HEK293 (cell line): ENCODE data around the gene ALOX15B.

Experiments
- CTCF ChIA-PET: fragments of 350-600 bp; formaldehyde crosslinking; extraction: SDS; loops from one replicate; lab custom pipeline; 2021; ENCODE audit warnings: antibody characterized with exemption; lab: Yijun Ruan, JAX
- POLR2A ChIA-PET: fragments of 300-600 bp; formaldehyde crosslinking; extraction: SDS; loops from one replicate; lab custom pipeline; 2020; ENCODE audit warnings: antibody characterized with exemption, inconsistent platforms; lab: Yijun Ruan, JAX
- H3K27ac ChIP-seq: fragments of 200-500 bp; sonication (Bioruptor generic); 2 replicates; pipeline ENCODE4 v1.5.1; 2014; ENCODE audit warnings: low read depth, low read length, control low read depth, inconsistent platforms; ENCODE audit errors: extremely low read depth
- H3K36me3 ChIP-seq, 2 experiments: fragments of 200-500 bp in 1 of 2; sonication (Bioruptor generic) in 1 of 2; 1 replicate in 1 of 2; 2 replicates in 1 of 2; pipeline ENCODE4 v1.5.1; 2014 to 2017; ENCODE audit warnings: inconsistent platforms in 2 of 2, low read length in 2 of 2; ENCODE audit not compliant: control insufficient read depth in 2 of 2, insufficient read depth in 1 of 2
- H3K4me1 ChIP-seq: fragments of 200-500 bp; sonication (Bioruptor generic); 2 replicates; pipeline ENCODE4 v1.5.1; 2014; ENCODE audit warnings: mild to moderate bottlenecking, low read length, inconsistent platforms; ENCODE audit not compliant: control insufficient read depth, insufficient read depth
- H3K4me3 ChIP-seq: 2 replicates; pipeline ENCODE4 v1.5.1; 2011; ENCODE audit warnings: low read depth, mild to moderate bottlenecking, control low read depth, low read length, moderate library complexity
- H3K9me3 ChIP-seq: fragments of 200-500 bp; sonication (Bioruptor generic); 2 replicates; pipeline ENCODE4 v1.5.1; 2014; ENCODE audit warnings: low read depth, low read length, inconsistent platforms; ENCODE audit not compliant: control insufficient read depth, insufficient read depth
- ELK4 ChIP-seq: IDR thresholded peaks from 2 replicates; pipeline ENCODE4 v1.6.1; 2011; ENCODE audit warnings: mild to moderate bottlenecking, low read depth, low read length, borderline replicate concordance
- INSM2 ChIP-seq: fragments of 450-650 bp; formaldehyde crosslinking; IDR thresholded peaks from 2 replicates; pipeline ENCODE4 v1.5.1; 2016; ENCODE audit warnings: missing biosample characterization, missing genetic modification characterization
- KLF10 ChIP-seq: fragments of 450-650 bp; IDR thresholded peaks from 2 replicates; pipeline ENCODE4 v1.5.1; 2018; ENCODE audit warnings: missing biosample characterization, mild to moderate bottlenecking, missing genetic modification characterization
- KLF8 ChIP-seq: fragments of 450-650 bp; formaldehyde crosslinking; IDR thresholded peaks from 2 replicates; pipeline ENCODE4 v1.5.1; 2016; ENCODE audit warnings: missing biosample characterization, missing genetic modification characterization
- KLF9 ChIP-seq: fragments of 450-650 bp; formaldehyde crosslinking; IDR thresholded peaks from 2 replicates; pipeline ENCODE4 v1.5.1; 2016; ENCODE audit warnings: missing biosample characterization, missing genetic modification characterization, low read depth
- PRDM1 ChIP-seq: fragments of 450-650 bp; formaldehyde crosslinking; IDR thresholded peaks from 2 replicates; pipeline ENCODE4; 2016; ENCODE audit warnings: missing biosample characterization, missing genetic modification characterization
- YY2 ChIP-seq: fragments of 450-650 bp; formaldehyde crosslinking; IDR thresholded peaks from 2 replicates; pipeline ENCODE4 v1.5.1; 2016; ENCODE audit warnings: missing biosample characterization, missing genetic modification characterization
- ZBTB17 ChIP-seq: fragments of 450-650 bp; formaldehyde crosslinking; IDR thresholded peaks from 2 replicates; pipeline ENCODE4 v1.5.1; 2016; ENCODE audit warnings: missing biosample characterization, missing genetic modification characterization
- ZNF266 ChIP-seq: fragments of 450-650 bp; formaldehyde crosslinking; IDR thresholded peaks from 2 replicates; pipeline ENCODE4 v1.5.1; 2016; ENCODE audit warnings: missing biosample characterization, missing genetic modification characterization, low read depth
- ZNF610 ChIP-seq: fragments of 450-650 bp; formaldehyde crosslinking; IDR thresholded peaks from 2 replicates; pipeline ENCODE4 v1.5.1; 2016; ENCODE audit warnings: missing biosample characterization, missing genetic modification characterization, borderline replicate concordance
- ZNF654 ChIP-seq: fragments of 450-650 bp; formaldehyde crosslinking; IDR thresholded peaks from 2 replicates; pipeline ENCODE4 v1.5.1; 2016; ENCODE audit warnings: low read depth, missing biosample characterization, missing genetic modification characterization
- ZNF660 ChIP-seq: fragments of 450-650 bp; IDR thresholded peaks from 2 replicates; pipeline ENCODE4 v1.5.1; 2018; ENCODE audit warnings: missing biosample characterization, mild to moderate bottlenecking, missing genetic modification characterization
- TF ChIP-seq, protein P1 (sequence below): fragments of 450-650 bp; IDR thresholded peaks from 2 replicates; pipeline ENCODE4 v1.5.1; 2018; ENCODE audit warnings: missing biosample characterization, mild to moderate bottlenecking, missing genetic modification characterization
- TF ChIP-seq, protein P2 (sequence below): fragments of 450-650 bp; formaldehyde crosslinking; IDR thresholded peaks from 2 replicates; pipeline ENCODE4 v1.5.1; 2017; ENCODE audit warnings: missing biosample characterization, mild to moderate bottlenecking, missing genetic modification characterization, moderate library complexity
- TF ChIP-seq, protein P3 (sequence below): fragments of 450-650 bp; formaldehyde crosslinking; IDR thresholded peaks from 2 replicates; pipeline ENCODE4 v1.5.1; 2016; ENCODE audit warnings: missing biosample characterization, missing genetic modification characterization
- TF ChIP-seq, protein P4 (sequence below): fragments of 450-650 bp; formaldehyde crosslinking; IDR thresholded peaks from 2 replicates; pipeline ENCODE4 v1.5.1; 2017; ENCODE audit warnings: missing biosample characterization, missing genetic modification characterization

Gene ALOX15B

GRCh38 chr17:8059131-8059530 is 20.3 kb downstream of the ALOX15B start:
- Histone ChIP-seq H3K36me3 (no peaks in the 10 kb centered on the region), H3K27ac (no peak overlapping the region), H3K4me3 (no peak overlapping the region), H3K4me1 (peaks cover 15% of the 10 kb centered on the region), H3K9me3 (no peaks in the 10 kb centered on the region)
- POLR2A ChIA-PET = interaction anchor here (1.5 kb wide), 1 partner anchor 151 kb away, joined by 4 read pairs; the partner anchor contains the start of gene AURKB
- CTCF ChIA-PET = interaction anchor here (0.6 to 7.9 kb wide), 32 partner anchors 11 to 836 kb away, joined by 3 to 214 read pairs (median 4); partner anchors contain the start of genes ALOXE3 and AURKB
- TF ChIP-seq, protein P1, sequence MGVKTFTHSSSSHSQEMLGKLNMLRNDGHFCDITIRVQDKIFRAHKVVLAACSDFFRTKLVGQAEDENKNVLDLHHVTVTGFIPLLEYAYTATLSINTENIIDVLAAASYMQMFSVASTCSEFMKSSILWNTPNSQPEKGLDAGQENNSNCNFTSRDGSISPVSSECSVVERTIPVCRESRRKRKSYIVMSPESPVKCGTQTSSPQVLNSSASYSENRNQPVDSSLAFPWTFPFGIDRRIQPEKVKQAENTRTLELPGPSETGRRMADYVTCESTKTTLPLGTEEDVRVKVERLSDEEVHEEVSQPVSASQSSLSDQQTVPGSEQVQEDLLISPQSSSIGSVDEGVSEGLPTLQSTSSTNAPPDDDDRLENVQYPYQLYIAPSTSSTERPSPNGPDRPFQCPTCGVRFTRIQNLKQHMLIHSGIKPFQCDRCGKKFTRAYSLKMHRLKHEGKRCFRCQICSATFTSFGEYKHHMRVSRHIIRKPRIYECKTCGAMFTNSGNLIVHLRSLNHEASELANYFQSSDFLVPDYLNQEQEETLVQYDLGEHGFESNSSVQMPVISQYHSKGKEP = no peak
- TF ChIP-seq, protein P2, sequence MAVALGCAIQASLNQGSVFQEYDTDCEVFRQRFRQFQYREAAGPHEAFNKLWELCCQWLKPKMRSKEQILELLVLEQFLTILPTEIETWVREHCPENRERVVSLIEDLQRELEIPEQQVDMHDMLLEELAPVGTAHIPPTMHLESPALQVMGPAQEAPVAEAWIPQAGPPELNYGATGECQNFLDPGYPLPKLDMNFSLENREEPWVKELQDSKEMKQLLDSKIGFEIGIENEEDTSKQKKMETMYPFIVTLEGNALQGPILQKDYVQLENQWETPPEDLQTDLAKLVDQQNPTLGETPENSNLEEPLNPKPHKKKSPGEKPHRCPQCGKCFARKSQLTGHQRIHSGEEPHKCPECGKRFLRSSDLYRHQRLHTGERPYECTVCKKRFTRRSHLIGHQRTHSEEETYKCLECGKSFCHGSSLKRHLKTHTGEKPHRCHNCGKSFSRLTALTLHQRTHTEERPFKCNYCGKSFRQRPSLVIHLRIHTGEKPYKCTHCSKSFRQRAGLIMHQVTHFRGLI (tag by site-specific recombination) = peak; percentile 52; the same call in 1 of the 2 replicates

DNA sequence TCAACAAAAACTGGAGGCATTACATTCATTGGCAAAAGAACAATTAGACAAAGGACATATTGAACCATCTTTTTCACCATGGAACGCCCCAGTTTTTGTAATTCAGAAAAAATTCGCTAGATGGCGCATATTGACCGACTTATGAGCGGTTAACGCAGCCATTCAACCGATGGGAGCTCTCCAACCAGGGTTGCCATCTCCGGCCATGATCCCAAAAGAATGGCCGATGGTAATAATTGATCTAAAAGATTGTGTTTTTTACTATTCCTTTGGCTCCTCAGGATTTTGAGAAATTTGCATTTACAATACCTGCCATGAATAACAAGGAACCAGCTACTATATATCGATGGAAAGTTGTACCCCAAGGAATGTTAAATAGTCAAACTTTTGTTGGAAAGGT is 21.4 kb downstream of the ALOX15B start:
- POLR2A ChIA-PET = interaction anchor here (0.5 to 2.3 kb wide), 6 partner anchors 13 to 235 kb away, joined by 3 to 8 read pairs (median 4); partner anchors contain the start of genes AURKB and SLC25A35
- peaks cover 15% of the 10 kb centered on the region for H3K4me1 ChIP-seq
- H3K36me3 ChIP-seq = no peaks in the 10 kb centered on the region
- no peak overlapping the region for H3K4me3 ChIP-seq
- CTCF ChIA-PET = interaction anchor here (0.5 to 7.9 kb wide), 60 partner anchors 8 to 1458 kb away, joined by 3 to 214 read pairs (median 4); partner anchors contain the start of genes ALOX12B, ALOXE3, CTC1 and PER1
- no peaks in the 10 kb centered on the region for H3K9me3 ChIP-seq
- H3K27ac ChIP-seq = no peak overlapping the region
- TF ChIP-seq INSM2 (tag by site-specific recombination) = no peak
- TF ChIP-seq ELK4 = no peak
- no peak for TF ChIP-seq ZNF610 (tag by site-specific recombination)
- TF ChIP-seq YY2 (tag by site-specific recombination) = peak; percentile 67
- TF ChIP-seq, protein P3, sequence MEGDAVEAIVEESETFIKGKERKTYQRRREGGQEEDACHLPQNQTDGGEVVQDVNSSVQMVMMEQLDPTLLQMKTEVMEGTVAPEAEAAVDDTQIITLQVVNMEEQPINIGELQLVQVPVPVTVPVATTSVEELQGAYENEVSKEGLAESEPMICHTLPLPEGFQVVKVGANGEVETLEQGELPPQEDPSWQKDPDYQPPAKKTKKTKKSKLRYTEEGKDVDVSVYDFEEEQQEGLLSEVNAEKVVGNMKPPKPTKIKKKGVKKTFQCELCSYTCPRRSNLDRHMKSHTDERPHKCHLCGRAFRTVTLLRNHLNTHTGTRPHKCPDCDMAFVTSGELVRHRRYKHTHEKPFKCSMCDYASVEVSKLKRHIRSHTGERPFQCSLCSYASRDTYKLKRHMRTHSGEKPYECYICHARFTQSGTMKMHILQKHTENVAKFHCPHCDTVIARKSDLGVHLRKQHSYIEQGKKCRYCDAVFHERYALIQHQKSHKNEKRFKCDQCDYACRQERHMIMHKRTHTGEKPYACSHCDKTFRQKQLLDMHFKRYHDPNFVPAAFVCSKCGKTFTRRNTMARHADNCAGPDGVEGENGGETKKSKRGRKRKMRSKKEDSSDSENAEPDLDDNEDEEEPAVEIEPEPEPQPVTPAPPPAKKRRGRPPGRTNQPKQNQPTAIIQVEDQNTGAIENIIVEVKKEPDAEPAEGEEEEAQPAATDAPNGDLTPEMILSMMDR (tag by site-specific recombination) = 0 out of 2 replicates have a peak, but pooled peaks have one; percentile 30
- TF ChIP-seq, protein P4, sequence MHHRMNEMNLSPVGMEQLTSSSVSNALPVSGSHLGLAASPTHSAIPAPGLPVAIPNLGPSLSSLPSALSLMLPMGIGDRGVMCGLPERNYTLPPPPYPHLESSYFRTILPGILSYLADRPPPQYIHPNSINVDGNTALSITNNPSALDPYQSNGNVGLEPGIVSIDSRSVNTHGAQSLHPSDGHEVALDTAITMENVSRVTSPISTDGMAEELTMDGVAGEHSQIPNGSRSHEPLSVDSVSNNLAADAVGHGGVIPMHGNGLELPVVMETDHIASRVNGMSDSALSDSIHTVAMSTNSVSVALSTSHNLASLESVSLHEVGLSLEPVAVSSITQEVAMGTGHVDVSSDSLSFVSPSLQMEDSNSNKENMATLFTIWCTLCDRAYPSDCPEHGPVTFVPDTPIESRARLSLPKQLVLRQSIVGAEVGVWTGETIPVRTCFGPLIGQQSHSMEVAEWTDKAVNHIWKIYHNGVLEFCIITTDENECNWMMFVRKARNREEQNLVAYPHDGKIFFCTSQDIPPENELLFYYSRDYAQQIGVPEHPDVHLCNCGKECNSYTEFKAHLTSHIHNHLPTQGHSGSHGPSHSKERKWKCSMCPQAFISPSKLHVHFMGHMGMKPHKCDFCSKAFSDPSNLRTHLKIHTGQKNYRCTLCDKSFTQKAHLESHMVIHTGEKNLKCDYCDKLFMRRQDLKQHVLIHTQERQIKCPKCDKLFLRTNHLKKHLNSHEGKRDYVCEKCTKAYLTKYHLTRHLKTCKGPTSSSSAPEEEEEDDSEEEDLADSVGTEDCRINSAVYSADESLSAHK (tag by site-specific recombination) = no peak
- TF ChIP-seq ZNF660 (tag by site-specific recombination) = peak; percentile 67; the same call in 1 of the 2 replicates
- TF ChIP-seq ZNF654 = peak; percentile 98
- no peak for TF ChIP-seq KLF9 (tag by site-specific recombination)
- TF ChIP-seq ZBTB17 (tag by site-specific recombination) = peak; percentile 41; the same call in 1 of the 2 replicates
- no peak for TF ChIP-seq ZNF266 (tag by site-specific recombination)
- TF ChIP-seq PRDM1 (tag by site-specific recombination) = no peak
- 0 out of 2 replicates have a peak, but pooled peaks have one; percentile 16 for TF ChIP-seq KLF10 (tag by site-specific recombination)
- TF ChIP-seq KLF8 (tag by site-specific recombination) = 0 out of 2 replicates have a peak, but pooled peaks have one; percentile 17
